ENCODE results near the gene ACTR3.
"Not testable (repeated sequence)": the region's sequence is repeated elsewhere in the genome, so short reads cannot be mapped to it uniquely, and the experiment has no call there.

ACTR3 gene

DNA sequence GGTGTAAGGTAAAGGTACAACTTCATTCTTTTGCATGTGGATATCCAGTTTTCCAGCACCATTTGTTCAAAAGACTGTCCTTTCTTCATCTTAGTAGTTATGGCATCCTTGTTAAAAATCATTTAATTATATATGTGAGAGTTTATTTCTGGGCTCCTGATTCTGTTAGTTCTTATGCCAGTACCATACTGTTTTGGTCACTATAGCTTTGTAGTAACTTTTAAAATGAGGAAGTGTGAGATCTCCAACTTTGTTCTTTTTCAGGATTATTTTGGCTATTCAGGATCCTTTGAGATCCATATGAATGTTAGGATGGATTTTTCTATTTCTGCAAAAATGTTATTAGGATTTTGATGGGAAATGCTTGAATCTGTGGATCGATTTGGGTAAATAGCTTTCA, 16.8 kb downstream of the ACTR3 start:
- FAIRE-seq = no peak

DNA sequence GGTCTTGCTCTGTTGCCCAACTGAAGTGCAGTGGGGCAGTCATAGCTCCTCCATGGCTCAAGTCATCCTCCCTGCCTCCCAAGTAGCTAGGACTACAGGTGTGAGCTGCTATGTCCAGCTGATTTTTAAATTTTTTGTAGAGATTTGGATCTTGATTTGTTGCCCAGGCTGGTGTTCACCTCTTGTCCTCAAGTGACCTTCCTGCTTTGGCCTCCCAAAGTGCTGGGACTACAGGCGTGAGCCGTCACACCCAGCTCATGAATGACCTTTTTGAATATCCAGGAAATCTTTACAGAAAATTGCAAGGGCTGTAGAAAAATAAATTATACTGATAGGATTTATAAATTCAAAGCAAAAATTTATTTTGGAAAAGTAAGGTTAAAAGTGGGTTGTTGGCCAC, 17.4 kb downstream of the ACTR3 start:
- FAIRE-seq = no peak

DNA sequence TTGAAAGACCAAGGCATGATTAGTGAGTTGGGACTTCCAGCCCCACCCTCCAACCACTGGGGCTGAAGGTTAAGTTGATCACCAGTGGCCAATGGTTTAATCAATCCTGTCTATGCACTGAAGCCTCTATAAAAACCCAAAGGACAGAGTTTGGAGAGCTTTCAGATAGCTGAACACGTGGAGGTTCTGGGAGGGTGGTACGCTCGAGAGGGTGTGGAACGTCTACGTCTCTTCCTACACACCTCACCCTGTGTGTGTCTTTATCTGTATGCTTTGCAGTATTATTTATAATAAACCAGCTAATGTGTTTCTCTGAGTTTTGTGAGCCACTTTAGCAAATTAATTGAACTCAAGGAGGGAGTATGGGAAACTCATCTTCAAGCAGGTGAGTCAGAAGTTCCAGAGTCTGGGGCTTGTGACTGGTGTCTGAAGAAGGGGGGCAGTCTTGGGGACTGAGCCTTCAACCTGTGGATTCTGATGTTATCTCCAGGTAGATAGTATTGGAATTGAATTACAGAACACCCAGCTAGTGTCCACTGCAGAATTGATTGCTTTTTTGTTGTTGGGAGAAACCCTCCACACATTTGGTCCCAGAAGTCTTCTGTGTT, 20.3 kb downstream of the ACTR3 start:
- no peak for FAIRE-seq

DNA sequence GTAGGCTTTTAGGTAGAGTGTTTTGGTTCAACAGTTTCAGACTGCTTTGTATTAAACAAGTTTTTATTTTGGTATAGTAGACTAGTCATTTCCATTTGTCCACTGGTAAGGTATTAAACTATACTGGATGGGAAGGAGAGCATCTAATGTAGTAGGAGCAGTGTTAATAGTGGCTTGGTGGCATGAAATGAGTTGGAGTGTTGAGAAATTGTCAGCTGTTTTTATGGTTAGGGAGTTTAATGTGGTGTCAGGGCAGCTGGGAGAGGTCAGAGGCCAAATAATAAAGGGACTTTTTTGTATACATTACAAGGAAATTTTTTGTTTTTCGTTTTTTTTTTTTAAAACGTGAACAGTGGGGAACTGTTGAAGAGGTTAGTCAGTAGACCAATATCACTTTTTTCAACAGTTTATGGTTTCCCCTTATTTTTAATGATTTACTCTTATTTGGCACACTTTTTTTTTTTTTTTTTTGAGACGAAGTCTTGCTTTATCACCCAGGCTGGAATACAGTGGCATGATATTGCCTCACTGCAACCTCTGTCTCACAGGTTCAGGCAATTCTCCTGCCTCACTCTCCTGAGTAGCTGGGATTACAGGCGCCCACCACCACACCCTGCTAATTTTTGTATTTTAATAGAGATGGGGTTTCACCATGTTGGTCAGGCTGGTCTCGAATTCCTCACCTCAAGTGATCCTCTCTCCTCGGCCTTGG, 21.2 kb downstream of the ACTR3 start:
- no peak for FAIRE-seq

DNA sequence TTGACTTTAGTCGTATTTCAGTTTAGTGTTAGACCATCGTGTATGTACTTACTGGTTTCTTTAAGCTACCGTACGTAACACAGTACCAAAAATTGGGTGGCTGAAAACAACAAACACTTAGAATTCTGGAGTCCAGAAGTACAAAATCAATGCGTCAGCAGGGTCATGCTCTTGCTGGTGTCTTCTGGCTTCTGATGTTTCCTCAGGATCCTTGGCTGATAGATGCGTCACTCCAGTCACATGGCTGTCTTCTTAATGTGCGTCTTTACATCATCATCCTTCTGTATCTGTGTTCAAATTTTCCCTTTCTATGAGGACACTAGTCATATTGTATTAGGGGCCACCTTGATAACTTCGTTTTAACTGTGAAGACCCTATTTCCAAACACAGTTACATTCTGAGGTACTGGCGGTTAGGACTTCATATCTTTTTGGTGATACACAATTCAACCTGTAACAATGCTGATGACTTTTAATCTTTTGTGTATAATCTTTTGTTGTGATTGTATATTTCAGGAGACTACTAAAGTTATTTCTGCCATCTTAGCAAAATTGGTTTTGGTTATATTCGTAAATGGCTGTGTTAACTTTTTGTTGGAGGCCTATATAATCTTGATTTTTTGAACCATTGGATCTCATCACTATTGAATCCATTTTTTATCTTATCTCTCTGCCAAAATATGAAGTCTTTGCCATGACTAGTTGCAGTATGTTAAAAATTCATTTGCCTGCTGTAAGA, 25.4 kb downstream of the ACTR3 start:
- FAIRE-seq = no peak

DNA sequence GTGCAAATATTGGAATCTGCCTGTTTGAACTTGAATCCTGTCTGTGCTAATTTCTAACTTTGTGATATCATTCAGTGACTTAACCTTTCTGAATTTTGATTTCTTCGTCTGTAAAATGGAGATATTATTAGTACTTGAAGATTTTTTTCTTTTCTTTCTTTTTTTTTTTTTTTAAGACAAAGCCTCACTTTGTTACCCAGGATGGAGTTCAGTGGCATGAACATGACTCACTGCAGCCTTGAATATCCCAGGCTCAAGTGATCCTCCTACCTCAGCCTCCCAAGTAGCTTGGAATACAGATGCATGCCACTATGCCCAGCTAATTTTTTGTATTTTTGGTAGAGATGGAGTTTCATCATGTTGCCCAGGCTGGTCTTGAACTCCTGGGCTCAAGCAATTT, 28.3 kb downstream of the ACTR3 start:
- no peak for FAIRE-seq

DNA sequence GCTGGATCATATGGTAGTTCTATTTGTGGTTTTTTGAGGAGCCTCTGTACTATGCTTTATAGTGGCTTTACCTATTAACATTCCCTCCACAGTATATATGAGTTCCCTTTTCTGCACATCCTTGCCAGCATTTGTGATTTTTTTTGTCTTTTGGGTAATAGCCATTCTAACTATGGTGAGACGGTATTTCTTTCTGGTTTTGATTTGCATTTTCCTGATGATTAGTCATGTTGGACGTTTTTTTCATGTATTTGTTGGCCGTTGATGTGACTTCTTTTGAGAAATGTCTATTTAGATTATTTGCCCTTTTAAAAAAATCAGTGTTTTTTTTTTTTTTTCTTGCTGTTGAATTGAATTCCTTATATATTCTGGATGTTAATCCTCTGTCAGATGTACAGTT, 31.1 kb downstream of the ACTR3 start:
- no peak for FAIRE-seq

DNA sequence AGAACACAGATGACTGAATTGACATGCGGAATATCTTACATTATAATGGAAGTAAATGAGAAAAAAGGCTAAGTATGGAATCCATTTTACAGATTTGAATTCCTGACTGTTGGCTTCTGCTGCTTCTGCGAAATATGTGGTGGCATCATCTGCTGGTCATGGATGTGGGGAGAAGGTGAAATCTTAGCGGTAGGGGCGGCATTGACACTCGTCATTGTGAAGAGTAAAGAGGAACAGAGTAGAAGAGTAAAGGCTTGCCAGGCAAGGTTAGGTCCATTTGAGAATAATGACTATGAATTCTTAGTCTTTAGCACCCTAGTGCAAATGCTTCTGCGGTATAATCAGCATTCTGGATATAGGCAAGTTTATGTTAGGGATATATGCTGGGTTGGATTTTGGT, 32.4 kb downstream of the ACTR3 start:
- no peak for FAIRE-seq

DNA sequence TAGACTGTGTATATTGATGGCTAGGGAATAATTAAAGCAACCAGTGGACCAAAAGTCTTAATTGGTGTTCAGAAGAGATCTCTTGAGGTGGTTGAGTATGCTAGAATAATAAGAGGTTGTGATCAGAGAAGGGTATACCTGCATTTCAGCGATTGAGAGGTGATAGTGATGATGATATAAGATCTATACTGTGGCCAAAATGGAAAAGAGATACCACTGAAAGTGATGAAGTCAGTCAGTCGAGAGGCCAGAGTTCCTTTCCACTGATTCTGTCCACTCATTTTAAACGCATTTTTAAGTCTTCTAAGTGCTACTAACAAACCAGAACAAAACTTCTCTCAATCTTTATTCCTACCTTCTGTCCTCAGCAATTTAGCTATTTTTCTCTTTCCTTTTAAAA, 32.9 kb downstream of the ACTR3 start:
- no peak for FAIRE-seq

DNA sequence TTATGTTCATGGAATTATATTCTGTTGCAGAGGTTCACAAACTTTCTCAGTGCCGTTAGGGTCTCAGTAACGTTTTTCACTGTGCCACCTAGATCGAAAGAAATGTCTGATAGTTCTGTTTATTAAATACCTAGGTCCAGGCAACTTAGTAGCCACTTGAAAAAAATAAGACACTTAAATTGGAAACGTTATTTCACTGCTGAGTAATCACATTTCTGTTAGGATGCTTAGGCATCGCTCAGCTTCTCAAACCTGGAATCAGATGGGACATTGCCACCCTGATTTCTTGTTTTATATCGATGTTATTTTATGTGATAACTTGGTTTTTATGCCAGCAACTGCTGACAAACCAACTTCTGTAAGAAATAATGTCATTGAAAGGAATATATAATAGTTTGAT, 36.0 kb downstream of the ACTR3 start:
- no peak for FAIRE-seq

DNA sequence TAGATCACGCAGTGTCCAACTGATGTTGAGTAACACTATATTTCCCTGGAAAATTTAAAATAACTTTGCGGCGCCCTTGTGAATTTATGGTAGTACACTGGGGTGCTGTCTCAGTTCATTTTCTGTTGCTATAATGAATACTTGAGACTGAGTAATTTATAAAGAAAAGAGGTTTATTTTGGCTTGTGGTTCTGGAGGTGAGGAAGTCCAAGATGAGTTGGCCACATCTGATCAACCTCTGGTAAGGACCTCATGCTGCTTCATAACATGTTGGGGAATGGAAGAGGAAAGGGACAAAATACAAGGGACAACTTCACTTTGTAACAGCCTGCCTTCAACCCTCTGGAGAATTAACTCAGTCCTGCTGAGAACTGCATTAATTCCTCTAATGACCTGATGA, 36.4 kb downstream of the ACTR3 start:
- FAIRE-seq = no peak

DNA sequence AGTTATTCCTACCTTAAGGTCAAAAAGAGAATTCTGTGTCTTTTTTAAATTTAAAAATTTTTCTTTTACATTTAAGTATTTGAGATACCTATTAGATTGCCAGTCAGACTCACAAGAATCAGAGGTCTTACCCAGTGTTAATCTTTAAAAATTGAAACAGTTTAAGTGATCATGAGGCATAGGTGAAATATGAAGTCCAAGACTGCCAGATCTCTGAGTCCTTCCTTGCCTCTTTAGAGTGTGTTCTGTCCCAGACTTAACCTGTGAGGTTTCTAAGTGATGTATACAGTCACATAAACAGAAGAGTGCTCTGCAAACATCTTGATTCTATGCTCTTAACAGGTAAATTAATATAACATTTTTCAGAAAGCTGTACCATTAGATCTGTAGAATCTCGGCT, 40.6 kb downstream of the ACTR3 start:
- no peak for FAIRE-seq

DNA sequence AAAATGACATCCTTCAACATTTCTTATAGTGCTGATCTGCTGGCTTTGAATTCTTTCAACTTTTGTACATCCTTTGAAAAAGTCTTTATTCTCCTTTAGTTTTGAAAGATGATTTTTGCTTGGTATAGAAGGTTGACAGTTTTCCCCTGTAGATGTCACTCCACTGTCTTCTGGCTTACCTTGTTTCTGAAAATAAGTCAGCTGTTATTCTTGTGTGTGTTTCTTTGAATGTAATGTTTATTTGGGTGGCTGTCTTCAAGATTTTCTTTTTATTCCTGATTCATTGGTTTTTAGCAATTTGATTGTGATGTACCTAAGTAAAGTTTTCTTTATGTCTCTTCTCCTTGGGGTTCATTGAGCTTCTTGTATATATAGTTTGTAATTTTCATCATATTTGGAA, 47.6 kb downstream of the ACTR3 start:
- FAIRE-seq = no peak

DNA sequence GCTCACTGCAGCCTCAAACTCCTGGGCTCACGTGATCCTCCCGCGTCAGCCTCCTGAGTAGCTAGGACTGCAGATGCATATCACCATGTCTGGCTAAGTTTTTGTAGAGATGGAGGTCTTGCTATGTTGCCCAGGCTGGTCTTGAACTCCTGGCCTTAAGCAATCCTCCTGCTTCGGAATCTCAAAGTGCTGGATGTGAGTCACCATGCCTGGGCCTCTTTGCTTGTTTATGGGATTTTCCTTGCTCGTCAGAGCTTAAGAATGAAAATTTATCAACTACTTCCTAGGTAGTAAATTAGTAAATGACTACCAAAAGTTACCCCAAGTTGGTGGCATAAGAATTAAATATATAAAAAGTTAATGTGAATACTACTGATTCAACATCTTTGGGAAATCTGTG, 51.0 kb downstream of the ACTR3 start:
- FAIRE-seq = no peak

DNA sequence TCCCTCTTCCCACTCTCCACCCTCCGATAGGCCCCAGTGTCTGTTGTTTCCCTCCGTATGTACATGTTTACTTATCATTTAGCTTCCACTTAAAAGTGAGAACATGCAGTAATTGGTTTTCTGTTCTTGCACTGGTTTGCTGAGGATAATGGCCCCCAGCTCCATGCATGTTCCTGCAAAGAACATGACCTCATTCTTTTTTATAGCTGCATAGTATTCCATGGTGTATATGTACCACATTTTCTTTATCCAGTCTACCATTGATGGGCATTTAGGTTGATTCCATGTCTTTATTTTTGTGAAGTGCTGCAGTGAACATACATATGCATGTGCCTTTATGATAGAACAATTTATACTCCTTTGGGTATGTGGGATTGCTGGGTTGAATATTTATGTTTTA, 55.9 kb downstream of the ACTR3 start:
- FAIRE-seq = not testable (repeated sequence)

DNA sequence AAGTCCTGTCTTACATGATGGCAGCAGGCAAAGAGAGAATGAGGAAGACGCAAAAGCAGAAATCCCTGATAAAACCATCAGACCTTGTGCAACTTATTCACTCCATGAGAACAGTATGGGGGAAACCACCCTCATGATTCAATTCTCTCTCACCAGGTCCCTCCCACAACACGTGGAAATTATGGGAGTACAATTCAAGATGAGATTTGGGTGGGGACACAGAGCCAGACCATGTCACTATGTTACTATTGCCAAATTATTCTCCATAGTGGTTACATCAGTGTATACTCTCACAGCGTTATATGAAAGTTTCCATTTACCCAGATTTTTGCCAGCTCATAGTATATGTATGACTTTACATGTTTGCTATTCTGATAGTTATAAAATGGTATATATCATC, 61.0 kb downstream of the ACTR3 start:
- FAIRE-seq = not testable (repeated sequence)

DNA sequence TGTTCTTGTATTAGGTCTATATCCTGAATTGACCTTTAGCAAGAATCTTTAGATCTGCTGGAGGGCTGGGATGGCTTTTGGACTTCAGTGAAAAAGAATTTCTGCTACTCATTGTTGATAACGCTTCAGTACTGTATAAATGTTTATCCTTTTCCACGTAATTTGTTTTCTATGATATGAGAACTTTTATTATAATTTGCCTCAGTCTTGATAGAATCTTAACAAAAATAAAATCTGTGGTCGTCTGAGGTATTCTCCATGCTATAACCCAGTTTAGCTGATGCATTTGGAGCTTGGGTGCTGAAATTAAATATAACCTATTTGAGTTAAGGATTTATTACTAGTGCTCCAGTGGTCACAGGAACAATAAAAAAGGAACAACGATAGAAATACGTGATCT, 71.1 kb downstream of the ACTR3 start:
- FAIRE-seq = no peak

DNA sequence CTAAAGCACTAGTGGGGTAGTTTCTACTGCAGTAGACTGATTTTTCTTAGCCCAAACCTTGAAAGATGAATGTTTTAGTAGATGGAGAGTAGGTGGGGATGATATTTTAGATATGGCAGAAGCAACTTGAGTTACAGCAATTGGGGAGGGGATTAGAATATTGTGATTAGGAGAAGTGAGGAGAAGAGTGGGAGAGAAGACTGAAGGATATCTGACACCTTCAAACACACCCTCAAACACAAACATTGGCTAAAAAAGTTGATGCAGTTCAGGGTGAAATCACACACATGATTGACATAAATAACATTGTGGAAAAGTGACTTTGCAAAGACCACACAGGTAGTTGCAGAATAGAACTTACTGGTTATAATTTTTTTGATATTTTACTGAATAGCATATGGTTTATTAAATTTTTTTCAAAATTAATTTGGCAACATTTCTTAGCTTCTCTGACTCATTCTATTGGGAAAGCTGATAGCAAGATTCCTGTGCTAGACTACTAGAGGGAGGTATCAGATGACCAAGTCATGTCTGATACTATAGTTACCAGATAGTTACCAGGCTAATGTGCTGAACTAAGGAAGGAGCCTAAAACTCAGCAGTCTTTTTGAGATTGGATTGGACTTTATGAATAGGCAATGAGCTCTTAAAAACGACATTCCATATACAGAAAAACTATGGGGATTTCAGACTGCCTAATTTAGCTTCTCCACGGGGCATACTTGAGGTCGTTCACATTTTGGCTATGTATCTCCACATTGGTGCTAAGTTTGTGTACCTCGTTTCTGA, 73.0 kb downstream of the ACTR3 start:
- no peak for FAIRE-seq

DNA sequence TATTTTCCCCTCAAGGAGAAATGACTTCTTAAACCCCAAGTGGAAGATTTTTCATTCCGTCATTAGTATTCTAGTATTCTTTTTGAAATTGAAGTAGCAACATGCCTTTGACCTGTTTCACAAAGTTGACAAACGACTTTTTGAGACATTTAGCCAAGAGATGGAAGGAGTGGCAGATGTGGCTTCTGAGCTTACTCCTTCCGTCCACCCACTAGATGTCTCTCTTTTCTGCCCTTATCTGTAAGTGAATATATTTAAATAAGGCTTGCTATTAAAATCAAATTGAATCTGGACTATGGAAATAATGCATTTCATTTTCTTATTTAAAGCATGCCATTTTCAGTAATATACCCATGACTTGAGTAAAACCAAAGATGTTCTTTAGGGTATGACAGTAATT, 74.1 kb downstream of the ACTR3 start:
- FAIRE-seq = no peak

DNA sequence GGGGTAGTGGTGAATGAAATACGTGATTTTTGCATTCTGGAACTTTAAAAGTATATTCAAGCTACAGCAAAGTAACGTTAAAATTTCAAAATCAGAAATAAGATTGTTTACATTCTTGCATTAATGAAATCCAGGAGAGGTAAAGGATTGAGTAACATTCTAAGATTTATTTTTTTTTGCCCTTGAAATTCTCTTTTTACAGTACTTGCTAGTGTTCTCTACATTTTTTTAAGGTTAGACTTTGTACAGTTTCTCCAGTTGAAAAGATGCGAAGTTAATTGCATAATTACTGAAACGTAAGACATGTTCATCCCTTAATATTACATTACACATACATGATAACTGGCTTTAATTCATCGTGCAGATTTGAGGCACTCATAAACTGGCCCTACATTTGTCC, 74.5 kb downstream of the ACTR3 start:
- no peak for FAIRE-seq

DNA sequence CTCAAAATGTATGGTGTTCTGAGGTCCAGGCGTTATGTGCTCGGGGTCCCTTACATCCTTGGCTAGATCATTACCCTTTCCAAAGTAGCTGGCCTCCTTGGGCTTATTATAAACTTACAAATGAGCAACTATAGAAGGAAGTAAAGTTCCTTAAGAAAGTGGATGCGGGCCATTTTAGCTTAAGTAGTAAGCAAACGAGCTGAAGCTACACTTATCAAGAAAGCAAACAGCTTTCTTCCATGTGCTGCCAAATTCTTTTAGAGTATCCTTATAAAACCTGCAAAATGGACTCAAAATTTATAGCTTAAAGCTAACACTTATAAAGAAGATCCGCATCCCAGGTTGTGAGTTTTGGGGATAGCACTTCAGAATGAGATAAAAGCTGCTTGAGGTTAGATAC, 75.3 kb downstream of the ACTR3 start:
- FAIRE-seq = no peak

DNA sequence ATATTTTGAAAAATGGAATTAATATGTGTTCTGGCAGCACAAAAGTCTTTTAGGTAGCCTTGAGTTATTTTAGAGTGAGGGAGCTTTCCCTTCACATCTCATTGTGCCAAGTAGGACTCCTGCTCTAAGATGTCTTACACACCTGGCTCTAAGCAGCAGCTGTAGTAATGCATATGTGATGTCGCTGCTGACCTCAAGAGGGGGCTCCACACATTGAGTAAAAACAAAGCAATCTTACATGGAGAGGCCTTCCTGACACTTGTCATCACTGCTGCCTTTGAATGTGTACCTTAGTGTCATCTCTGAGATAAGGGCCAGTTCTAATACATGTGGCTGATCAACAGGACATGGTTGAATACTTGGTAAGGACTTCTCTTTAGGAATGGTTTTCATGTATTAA, 75.8 kb downstream of the ACTR3 start:
- no peak for FAIRE-seq

DNA sequence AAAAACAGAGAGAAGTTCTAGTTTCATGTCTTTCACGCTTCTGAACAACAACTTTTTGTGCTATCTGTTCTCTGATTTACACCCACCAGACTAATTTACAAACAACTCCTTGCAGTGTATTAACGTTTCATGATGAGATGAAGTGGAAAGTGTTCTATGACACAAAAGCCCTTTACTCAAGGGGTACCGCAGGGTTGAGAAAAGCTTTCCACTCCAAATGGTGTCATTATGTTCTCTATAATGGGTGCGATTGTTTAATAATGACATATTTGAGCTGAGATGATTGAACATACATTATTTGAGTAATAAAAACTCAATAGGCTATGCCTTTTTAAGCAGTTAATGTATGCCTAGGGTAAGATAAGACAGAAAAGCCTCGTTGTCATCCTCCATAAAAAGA, 76.3 kb downstream of the ACTR3 start:
- FAIRE-seq = no peak

DNA sequence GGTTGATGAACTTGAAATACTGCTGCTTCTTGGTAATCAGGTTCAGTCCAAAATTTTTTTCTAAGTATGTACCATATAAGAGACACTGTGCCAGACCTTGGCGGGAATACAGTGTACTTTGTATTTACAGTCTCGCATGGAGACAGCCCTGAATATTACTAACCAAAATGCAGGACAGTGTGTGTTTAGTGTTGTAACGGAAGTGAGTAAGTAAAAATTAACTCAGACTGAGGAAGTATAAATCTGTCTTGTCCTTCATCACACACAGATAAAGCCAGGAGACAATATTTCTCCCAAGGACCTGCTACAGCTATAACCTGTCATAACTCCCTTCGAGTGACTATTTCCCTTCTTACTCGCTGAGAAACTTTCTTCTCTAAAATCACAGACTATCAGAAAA, 76.9 kb downstream of the ACTR3 start:
- no peak for FAIRE-seq
